Fibroblast of lung (primary cell): ENCODE measurements around the gene NFATC2. TPM values are rescaled to one million over a fixed set of nuclear protein-coding genes. Genes with fewer than 3 reads are reported as not detected.

Experiments
- DNase-seq, 2 donors: peaks; one replicate each; pipeline versions ENCODE4 v3.0.0 to v3.0.0-alpha.2; 2010; ENCODE audit warnings: low read depth in 2 of 2
- H2AFZ ChIP-seq: 2 replicates; pipeline ENCODE4 v1.5.1; 2012; ENCODE audit warnings: low read length, control low read depth, inconsistent platforms
- H3K27ac ChIP-seq: 2 replicates; pipeline ENCODE4 v1.5.1; 2011; ENCODE audit warnings: low read length, control low read depth; ENCODE audit not compliant: insufficient read depth
- H3K27me3 ChIP-seq: 2 replicates; pipeline ENCODE4 v1.5.1; 2011; ENCODE audit warnings: mild to moderate bottlenecking, low read length; ENCODE audit not compliant: control insufficient read depth, insufficient read depth
- H3K36me3 ChIP-seq: 2 replicates; pipeline ENCODE4 v1.5.1; 2011; ENCODE audit warnings: low read length; ENCODE audit not compliant: control insufficient read depth, insufficient read depth
- H3K4me1 ChIP-seq: 2 replicates; pipeline ENCODE4 v1.5.1; 2011; ENCODE audit warnings: low read length; ENCODE audit not compliant: control insufficient read depth, insufficient read depth; ENCODE audit errors: extremely low read depth
- H3K4me2 ChIP-seq: 2 replicates; pipeline ENCODE4 v1.5.1; 2011; ENCODE audit warnings: low read length, control low read depth; ENCODE audit not compliant: insufficient read depth; ENCODE audit errors: extremely low read depth
- H3K4me3 ChIP-seq, 4 experiments: fragments of 200-600 bp in 1 of 4; sonication (generic) in 1 of 4; replicated peaks in 1 of 4; 2 replicates each; pipeline ENCODE4 v1.5.1; 2011 to 2016; ENCODE audit warnings: low read length in 4 of 4, low read depth in 3 of 4, mild to moderate bottlenecking in 3 of 4, control low read depth in 2 of 4, inconsistent platforms in 1 of 4, mixed read lengths in 1 of 4; ENCODE audit not compliant: insufficient read depth in 1 of 4; ENCODE audit errors: control extremely low read depth in 1 of 4
- H3K79me2 ChIP-seq: 2 replicates; pipeline ENCODE4 v1.5.1; 2012; ENCODE audit warnings: mild to moderate bottlenecking, low read length, inconsistent platforms; ENCODE audit not compliant: control insufficient read depth, insufficient read depth
- H3K9ac ChIP-seq: 2 replicates; pipeline ENCODE4 v1.5.1; 2011; ENCODE audit warnings: mild to moderate bottlenecking, low read length, control low read depth; ENCODE audit not compliant: insufficient read depth
- H3K9me3 ChIP-seq: 2 replicates; pipeline ENCODE4 v1.5.1; 2012; ENCODE audit warnings: low read depth, low read length; ENCODE audit not compliant: control insufficient read depth, insufficient read depth
- H4K20me1 ChIP-seq: 2 replicates; pipeline ENCODE4 v1.5.1; 2011; ENCODE audit warnings: low read length; ENCODE audit not compliant: control insufficient read depth, insufficient read depth; ENCODE audit errors: extremely low read depth
- EZH2 ChIP-seq: IDR thresholded peaks from 2 replicates; pipeline ENCODE4 v1.5.1; 2012; ENCODE audit warnings: low read length, control low read depth, mild to moderate bottlenecking; ENCODE audit errors: missing control alignments
- polyA plus RNA-seq, 2 donors: library from polyadenylated mRNA; depleted of rRNA in 1 of 2; stranded (reverse) in 1 of 2; unstranded in 1 of 2; fragments of >200 nt; gene quantifications; 2 replicates each; pipeline ENCODE4 v1.2.1, GENCODE V29; 2011 to 2012; ENCODE audit warnings: missing spikeins in 1 of 2
- total RNA-seq: library from RNA; depleted of rRNA; stranded (reverse); fragments of >200 nt; gene quantifications from 2 replicates; pipeline ENCODE4 v1.2.1, GENCODE V29; 2014
- TF ChIP-seq, protein P1 (sequence below), 2 donors: IDR thresholded peaks in 1 of 2; conservative IDR thresholded peaks in 1 of 2; 1 replicate in 1 of 2; 2 replicates in 1 of 2; pipeline ENCODE4 v1.5.1; 2011 to 2012; ENCODE audit warnings: low read length in 2 of 2, control low read depth in 1 of 2, inconsistent platforms in 1 of 2, low read depth in 1 of 2, mild to moderate bottlenecking in 1 of 2

NFATC2 gene
- total and polyA plus RNA-seq, 2 donors (not counting 1 experiment from before 2014, with no cell fraction given) = 0.50 to 1.2 TPM

- no peaks in the 10 kb centered on the region for H3K9me3 ChIP-seq
- no peaks in the 10 kb centered on the region for H3K4me1 ChIP-seq
- DNase-seq = no peak
- no peaks in the 10 kb centered on the region for H3K27me3 ChIP-seq
- no peak overlapping the region for H3K4me2 ChIP-seq
- no peak overlapping the region for H3K27ac ChIP-seq
- no peak overlapping the region for H3K4me3 ChIP-seq
- H3K36me3 ChIP-seq = no peaks in the 10 kb centered on the region
- H2AFZ ChIP-seq = no peak overlapping the region
- H4K20me1 ChIP-seq = no peaks in the 10 kb centered on the region
- no peak overlapping the region for H3K9ac ChIP-seq
- no peak for TF ChIP-seq EZH2
- TF ChIP-seq, protein P1, sequence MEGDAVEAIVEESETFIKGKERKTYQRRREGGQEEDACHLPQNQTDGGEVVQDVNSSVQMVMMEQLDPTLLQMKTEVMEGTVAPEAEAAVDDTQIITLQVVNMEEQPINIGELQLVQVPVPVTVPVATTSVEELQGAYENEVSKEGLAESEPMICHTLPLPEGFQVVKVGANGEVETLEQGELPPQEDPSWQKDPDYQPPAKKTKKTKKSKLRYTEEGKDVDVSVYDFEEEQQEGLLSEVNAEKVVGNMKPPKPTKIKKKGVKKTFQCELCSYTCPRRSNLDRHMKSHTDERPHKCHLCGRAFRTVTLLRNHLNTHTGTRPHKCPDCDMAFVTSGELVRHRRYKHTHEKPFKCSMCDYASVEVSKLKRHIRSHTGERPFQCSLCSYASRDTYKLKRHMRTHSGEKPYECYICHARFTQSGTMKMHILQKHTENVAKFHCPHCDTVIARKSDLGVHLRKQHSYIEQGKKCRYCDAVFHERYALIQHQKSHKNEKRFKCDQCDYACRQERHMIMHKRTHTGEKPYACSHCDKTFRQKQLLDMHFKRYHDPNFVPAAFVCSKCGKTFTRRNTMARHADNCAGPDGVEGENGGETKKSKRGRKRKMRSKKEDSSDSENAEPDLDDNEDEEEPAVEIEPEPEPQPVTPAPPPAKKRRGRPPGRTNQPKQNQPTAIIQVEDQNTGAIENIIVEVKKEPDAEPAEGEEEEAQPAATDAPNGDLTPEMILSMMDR (conservative IDR thresholded peaks at IDR 0.05 in 1 of 2, IDR thresholded peaks at IDR 0.05 in 1 of 2; ENCODE audit: low read depth in 1 of 2, low read length in 2 of 2) = no peak
- no peaks in the 10 kb centered on the region for H3K79me2 ChIP-seq
Observed at GRCh38 chr20:51514249-51514648, 28.3 kb downstream of the NFATC2 start.

DNA sequence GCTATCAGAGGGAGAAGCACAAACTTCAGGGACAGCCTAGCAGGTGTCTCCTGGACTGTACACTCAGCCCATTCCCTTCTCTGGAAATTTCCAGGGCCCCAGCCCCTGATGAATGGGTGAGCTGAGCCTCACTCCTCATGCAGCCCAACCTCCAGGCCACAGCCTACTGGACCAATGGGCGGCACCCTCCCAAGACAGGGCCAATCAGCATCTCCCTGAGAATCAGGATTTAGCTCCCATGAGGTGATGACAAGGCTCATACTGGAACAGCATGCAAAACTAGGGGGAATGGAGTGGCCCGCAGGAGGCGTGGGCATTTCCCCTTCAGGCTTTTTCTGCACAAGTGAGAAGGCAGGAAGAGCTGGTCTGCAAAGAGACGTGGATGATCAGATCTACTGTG, 29.0 kb downstream of the NFATC2 start:
- DNase-seq = no peak
- no peak overlapping the region for H3K27ac ChIP-seq
- no peaks in the 10 kb centered on the region for H3K9me3 ChIP-seq
- H3K4me1 ChIP-seq = no peaks in the 10 kb centered on the region
- no peaks in the 10 kb centered on the region for H3K79me2 ChIP-seq
- H4K20me1 ChIP-seq = no peaks in the 10 kb centered on the region
- no peaks in the 10 kb centered on the region for H3K36me3 ChIP-seq
- no peak overlapping the region for H3K4me3 ChIP-seq
- no peak overlapping the region for H3K9ac ChIP-seq
- H3K4me2 ChIP-seq = no peak overlapping the region
- no peaks in the 10 kb centered on the region for H3K27me3 ChIP-seq
- TF ChIP-seq, protein P1 (conservative IDR thresholded peaks at IDR 0.05 in 1 of 2, IDR thresholded peaks at IDR 0.05 in 1 of 2; ENCODE audit: low read depth in 1 of 2, low read length in 2 of 2) = no peak
- TF ChIP-seq EZH2 = no peak
- no peak overlapping the region for H2AFZ ChIP-seq

GRCh38 chr20:51512645-51513044, 29.9 kb downstream of the NFATC2 start:
- TF ChIP-seq, protein P1 (conservative IDR thresholded peaks at IDR 0.05 in 1 of 2, IDR thresholded peaks at IDR 0.05 in 1 of 2; ENCODE audit: low read depth in 1 of 2, low read length in 2 of 2) = no peak
- no peak for TF ChIP-seq EZH2
- no peaks in the 10 kb centered on the region for H3K27me3 ChIP-seq
- H3K36me3 ChIP-seq = no peaks in the 10 kb centered on the region
- no peaks in the 10 kb centered on the region for H3K9me3 ChIP-seq
- H2AFZ ChIP-seq = no peak overlapping the region
- H3K27ac ChIP-seq = no peak overlapping the region
- no peak for DNase-seq
- no peaks in the 10 kb centered on the region for H3K4me1 ChIP-seq
- H3K9ac ChIP-seq = no peak overlapping the region
- no peak overlapping the region for H3K4me3 ChIP-seq
- no peaks in the 10 kb centered on the region for H4K20me1 ChIP-seq
- H3K4me2 ChIP-seq = no peak overlapping the region
- no peaks in the 10 kb centered on the region for H3K79me2 ChIP-seq
